ENCODE results near the gene HIC2.
"Not testable (repeated sequence)": the region's sequence is repeated elsewhere in the genome, so short reads cannot be mapped to it uniquely, and the experiment has no call there.

The HIC2 gene

GRCh38 chr22:21445437-21446127 lies 28.4 kb downstream of the HIC2 start:
- no peak for FAIRE-seq
- TF ChIP-seq POLR2A (IDR thresholded peaks at IDR 0.05; ENCODE audit: low read depth, low read length): no peak
- DNase-seq (ENCODE audit: insufficient read length, low spot score): no peak

- DNase-seq (ENCODE audit: insufficient read length, low spot score) (no peak), FAIRE-seq (no peak)
Measured at GRCh38 chr22:21446128-21446826, 29.1 kb downstream of the HIC2 start.

GRCh38 chr22:21446827-21447690 lies 29.9 kb downstream of the HIC2 start:
- no peak for TF ChIP-seq POLR2A (IDR thresholded peaks at IDR 0.05; ENCODE audit: low read depth, low read length)
- no peak for FAIRE-seq
- no peak for DNase-seq (ENCODE audit: insufficient read length, low spot score)

More at GRCh38 chr22:21446128-21446826, 29.1 kb downstream of the HIC2 start:
- TF ChIP-seq POLR2A (IDR thresholded peaks at IDR 0.05; ENCODE audit: low read depth, low read length): no peak

GRCh38 chr22:21447694-21448402 lies 30.7 kb downstream of the HIC2 start:
- no peak for FAIRE-seq
- peak; percentile 19 for DNase-seq (ENCODE audit: insufficient read length, low spot score)
- TF ChIP-seq POLR2A (IDR thresholded peaks at IDR 0.05; ENCODE audit: low read depth, low read length): no peak

- FAIRE-seq (no peak), DNase-seq (ENCODE audit: insufficient read length, low spot score) (no peak)
- no peak for TF ChIP-seq POLR2A (IDR thresholded peaks at IDR 0.05; ENCODE audit: low read depth, low read length)
Measured at GRCh38 chr22:21448627-21449416, 31.7 kb downstream of the HIC2 start.

GRCh38 chr22:21449531-21450319 lies 32.6 kb downstream of the HIC2 start:
- FAIRE-seq (no peak), DNase-seq (ENCODE audit: insufficient read length, low spot score) (no peak)
- TF ChIP-seq POLR2A (IDR thresholded peaks at IDR 0.05; ENCODE audit: low read depth, low read length): no peak

- no peak for TF ChIP-seq POLR2A (IDR thresholded peaks at IDR 0.05; ENCODE audit: low read depth, low read length)
- DNase-seq (ENCODE audit: insufficient read length, low spot score) (no peak), FAIRE-seq (no peak)
Measured at GRCh38 chr22:21450320-21450831, 33.2 kb downstream of the HIC2 start.

- FAIRE-seq (no peak), DNase-seq (ENCODE audit: insufficient read length, low spot score) (no peak)
- TF ChIP-seq POLR2A (IDR thresholded peaks at IDR 0.05; ENCODE audit: low read depth, low read length): no peak
Measured at GRCh38 chr22:21450858-21451353, 33.7 kb downstream of the HIC2 start.

- DNase-seq (ENCODE audit: insufficient read length, low spot score): no peak
- FAIRE-seq: no peak
- TF ChIP-seq POLR2A (IDR thresholded peaks at IDR 0.05; ENCODE audit: low read depth, low read length): no peak
Measured at GRCh38 chr22:21451545-21452520, 34.7 kb downstream of the HIC2 start.

- not testable (repeated sequence) for DNase-seq (ENCODE audit: insufficient read length, low spot score); FAIRE-seq
Measured at GRCh38 chr22:21452666-21453065, 35.5 kb downstream of the HIC2 start.

- not testable (repeated sequence) for FAIRE-seq; DNase-seq (ENCODE audit: insufficient read length, low spot score)
Measured at GRCh38 chr22:21454998-21455333, 37.8 kb downstream of the HIC2 start.

Data from H54 (cell line).